Embryonic facial prominence (tissue), 1 donor: ENCODE measurements around the gene IYD.

Experiments used
- DNase-seq: peaks from one replicate; pipeline ENCODE4 v3.0.0-alpha.2; 2016; ENCODE audit errors: extremely low spot score

IYD gene

GRCh38 chr6:150394899-150395295, 26.1 kb downstream of the IYD start:
- no peak for DNase-seq

- no peak for DNase-seq
Measured at GRCh38 chr6:150395388-150396009, 26.7 kb downstream of the IYD start.

- DNase-seq, result peak; percentile 78
Measured at GRCh38 chr6:150403458-150404246, 34.8 kb downstream of the IYD start.

- no peak for DNase-seq
Measured at GRCh38 chr6:150406948-150407347, 38.1 kb downstream of the IYD start.

- DNase-seq, result no peak
Measured at GRCh38 chr6:150408842-150409241, 40.0 kb downstream of the IYD start.

- no peak for DNase-seq
Measured at GRCh38 chr6:150409576-150410066, 40.8 kb downstream of the IYD start.

- no peak for DNase-seq
Measured at GRCh38 chr6:150410399-150410798, 41.6 kb downstream of the IYD start.

- DNase-seq, result no peak
Measured at GRCh38 chr6:150410906-150411305, 42.1 kb downstream of the IYD start.

GRCh38 chr6:150412221-150412620, 43.4 kb downstream of the IYD start:
- no peak for DNase-seq

GRCh38 chr6:150413198-150413597, 44.4 kb downstream of the IYD start:
- no peak for DNase-seq

- DNase-seq, result no peak
Measured at GRCh38 chr6:150413781-150414281, 45.0 kb downstream of the IYD start.

- no peak for DNase-seq
Measured at GRCh38 chr6:150416128-150416527, 47.3 kb downstream of the IYD start.

GRCh38 chr6:150417250-150417649, 48.4 kb downstream of the IYD start:
- no peak for DNase-seq

GRCh38 chr6:150417899-150418826, 49.4 kb downstream of the IYD start:
- DNase-seq, result peak; percentile 64

- peak; percentile 80 for DNase-seq
Measured at GRCh38 chr6:150418827-150419594, 50.2 kb downstream of the IYD start.

GRCh38 chr6:150420428-150420827, 51.6 kb downstream of the IYD start:
- DNase-seq, result no peak

GRCh38 chr6:150420926-150421325, 52.1 kb downstream of the IYD start:
- DNase-seq, result no peak

GRCh38 chr6:150425508-150425907, 56.7 kb downstream of the IYD start:
- DNase-seq, result no peak

- DNase-seq, result no peak
Measured at GRCh38 chr6:150426198-150426597, 57.4 kb downstream of the IYD start.

- no peak for DNase-seq
Measured at GRCh38 chr6:150427037-150427602, 58.3 kb downstream of the IYD start.

- no peak for DNase-seq
Measured at GRCh38 chr6:150427843-150428242, 59.0 kb downstream of the IYD start.
